Osteocyte (in vitro differentiated cells): ENCODE results near the gene IYD. TPM values are rescaled to one million over a fixed set of nuclear protein-coding genes. Genes with fewer than 3 reads are reported as not detected.

Experiments
- DNase-seq: peaks from one replicate; pipeline ENCODE4 v3.0.0; 2021; ENCODE audit warnings: mixed read lengths; ENCODE audit not compliant: unreplicated experiment; ENCODE audit errors: extremely low spot score
- H3K27ac Mint-ChIP-seq: one replicate; pipeline ENCODE4 v1.8.0; 2021; ENCODE audit warnings: mild to moderate bottlenecking, mixed read lengths; ENCODE audit not compliant: unreplicated experiment
- H3K27me3 Mint-ChIP-seq: one replicate; pipeline ENCODE4 v1.8.0; 2021; ENCODE audit warnings: mixed read lengths; ENCODE audit not compliant: unreplicated experiment
- H3K36me3 Mint-ChIP-seq: one replicate; pipeline ENCODE4 v1.8.0; 2021; ENCODE audit warnings: mixed read lengths; ENCODE audit not compliant: unreplicated experiment
- H3K4me1 Mint-ChIP-seq: one replicate; pipeline ENCODE4 v1.8.0; 2021; ENCODE audit warnings: mixed read lengths; ENCODE audit not compliant: unreplicated experiment
- H3K4me3 Mint-ChIP-seq: one replicate; pipeline ENCODE4 v1.8.0; 2021; ENCODE audit warnings: mild to moderate bottlenecking, moderate library complexity, mixed read lengths; ENCODE audit not compliant: unreplicated experiment
- H3K9me3 Mint-ChIP-seq: one replicate; pipeline ENCODE4 v1.8.0; 2021; ENCODE audit warnings: mixed read lengths; ENCODE audit not compliant: unreplicated experiment
- CTCF ChIP-seq: fragments of 200-600 bp; sonication (generic); IDR thresholded peaks from 2 replicates; pipeline ENCODE4 v1.5.0; 2021; ENCODE audit warnings: antibody characterized with exemption, mild to moderate bottlenecking, moderate library complexity
- total RNA-seq: library from RNA; stranded (reverse); gene quantifications from 2 replicates; pipeline ENCODE4 v1.2.1, GENCODE V29; 2021

The IYD gene
- total RNA-seq, 1 donor from 2014 or later: not detected

- no peak for TF ChIP-seq CTCF
- Mint-ChIP-seq H3K27me3 (peaks cover 3% of the 10 kb centered on the region), H3K36me3 (no peaks in the 10 kb centered on the region), H3K4me3 (no peak overlapping the region), H3K9me3 (no peaks in the 10 kb centered on the region), H3K27ac (no peak overlapping the region), H3K4me1 (peaks cover 8% of the 10 kb centered on the region)
- no peak for DNase-seq
These were observed 26.7 kb upstream of the IYD start for GRCh38 chr6:150342126-150342525.

- Mint-ChIP-seq H3K27ac (no peak overlapping the region), H3K9me3 (no peaks in the 10 kb centered on the region), H3K4me1 (peaks cover 8% of the 10 kb centered on the region), H3K36me3 (no peaks in the 10 kb centered on the region), H3K4me3 (no peak overlapping the region), H3K27me3 (peaks cover 3% of the 10 kb centered on the region)
- TF ChIP-seq CTCF: no peak
- no peak for DNase-seq
These were observed 25.4 kb upstream of the IYD start for GRCh38 chr6:150343434-150343833.

- Mint-ChIP-seq H3K36me3 (no peaks in the 10 kb centered on the region), H3K9me3 (no peaks in the 10 kb centered on the region)
- no peak for DNase-seq
These were observed 23.0 kb upstream of the IYD start for GRCh38 chr6:150345781-150346180.

GRCh38 chr6:150346346-150346745 lies 22.5 kb upstream of the IYD start:
- H3K4me1 Mint-ChIP-seq: peaks cover 8% of the 10 kb centered on the region
- no peak overlapping the region for H3K4me3 Mint-ChIP-seq
- DNase-seq: no peak
- no peaks in the 10 kb centered on the region for H3K36me3 Mint-ChIP-seq
- TF ChIP-seq CTCF: no peak
- H3K9me3 Mint-ChIP-seq: no peaks in the 10 kb centered on the region
- H3K27me3 Mint-ChIP-seq: no peaks in the 10 kb centered on the region
- no peak overlapping the region for H3K27ac Mint-ChIP-seq

More at GRCh38 chr6:150345781-150346180, 23.0 kb upstream of the IYD start:
- Mint-ChIP-seq H3K4me3 (no peak overlapping the region), H3K27me3 (no peaks in the 10 kb centered on the region), H3K4me1 (peaks cover 8% of the 10 kb centered on the region), H3K27ac (no peak overlapping the region)
- no peak for TF ChIP-seq CTCF

GRCh38 chr6:150347845-150348244 lies 21.0 kb upstream of the IYD start:
- no peak overlapping the region for H3K27ac Mint-ChIP-seq
- peaks cover 17% of the 10 kb centered on the region for H3K4me1 Mint-ChIP-seq
- H3K4me3 Mint-ChIP-seq: no peak overlapping the region
- no peaks in the 10 kb centered on the region for H3K36me3 Mint-ChIP-seq
- no peaks in the 10 kb centered on the region for H3K9me3 Mint-ChIP-seq
- H3K27me3 Mint-ChIP-seq: no peaks in the 10 kb centered on the region
- no peak for DNase-seq
- no peak for TF ChIP-seq CTCF
